OCI-LY1 (cell line): ENCODE data around the gene CHAF1A.

Experiments
- H2AFZ ChIP-seq: fragments of 200-600 bp; sonication (generic), shearing (Covaris generic); 2 replicates; pipeline ENCODE4 v1.6.0; 2014; ENCODE audit warnings: antibody characterized with exemption, mild to moderate bottlenecking, low read length
- H3F3A ChIP-seq: fragments of 200-600 bp; sonication (generic), shearing (Covaris generic); 2 replicates; pipeline ENCODE4 v1.6.0; 2014; ENCODE audit warnings: mild to moderate bottlenecking, antibody characterized with exemption, low read length, moderate library complexity; ENCODE audit not compliant: insufficient read depth
- H3K27ac ChIP-seq: fragments of 200-600 bp; sonication (generic); 2 replicates; pipeline ENCODE4 v1.5.1; 2014; ENCODE audit warnings: low read length, mixed run types, mild to moderate bottlenecking, low read depth; ENCODE audit not compliant: poor library complexity, severe bottlenecking
- H3K27me3 ChIP-seq: fragments of 200-600 bp; sonication (generic); 2 replicates; pipeline ENCODE4 v1.6.0; 2014; ENCODE audit warnings: antibody characterized with exemption, mild to moderate bottlenecking, low read length, moderate library complexity; ENCODE audit not compliant: insufficient read depth
- H3K36me3 ChIP-seq: fragments of 200-600 bp; sonication (generic); 2 replicates; pipeline ENCODE4 v1.6.1; 2014; ENCODE audit warnings: mild to moderate bottlenecking, antibody characterized with exemption, low read length, moderate library complexity, mixed read lengths; ENCODE audit not compliant: insufficient read depth
- H3K4me1 ChIP-seq: fragments of 200-600 bp; sonication (generic); 2 replicates; pipeline ENCODE4 v1.5.1; 2014; ENCODE audit warnings: mild to moderate bottlenecking, low read length, moderate library complexity; ENCODE audit not compliant: insufficient read depth, severe bottlenecking
- H3K4me2 ChIP-seq: fragments of 200-600 bp; sonication (generic), shearing (Covaris generic); 2 replicates; pipeline ENCODE4 v1.6.1; 2014; ENCODE audit warnings: low read length
- H3K4me3 ChIP-seq: fragments of 200-600 bp; sonication (generic); 2 replicates; pipeline ENCODE4 v1.5.1; 2014; ENCODE audit warnings: low read length, low read depth, mild to moderate bottlenecking, mixed read lengths; ENCODE audit not compliant: poor library complexity, severe bottlenecking
- H3K79me2 ChIP-seq: fragments of 200-600 bp; shearing (Covaris generic); 2 replicates; pipeline ENCODE4 v1.6.1; 2016; ENCODE audit warnings: mixed run types, low read length, mixed read lengths; ENCODE audit not compliant: insufficient read depth
- H3K9ac ChIP-seq: fragments of 200-600 bp; sonication (generic), shearing (Covaris generic); 2 replicates; pipeline ENCODE4 v1.6.1; 2014; ENCODE audit warnings: mild to moderate bottlenecking, low read length, mixed read lengths
- H3K9me2 ChIP-seq: fragments of 200-600 bp; sonication (generic), shearing (Covaris generic); 2 replicates; pipeline ENCODE4 v1.6.1; 2014; ENCODE audit warnings: low read depth, mild to moderate bottlenecking, low read length, mixed read lengths
- H3K9me3 ChIP-seq: fragments of 200-600 bp; shearing (Covaris generic); 2 replicates; pipeline ENCODE4 v1.6.1; 2014; ENCODE audit warnings: low read length, mixed read lengths
- H4K20me1 ChIP-seq: fragments of 200-600 bp; sonication (generic), shearing (Covaris generic); 2 replicates; pipeline ENCODE4 v1.6.0; 2016; ENCODE audit warnings: mild to moderate bottlenecking, low read length; ENCODE audit not compliant: insufficient read depth
- CTCF ChIP-seq: fragments of 200-600 bp; sonication (generic), shearing (Covaris generic); IDR thresholded peaks from 2 replicates; pipeline ENCODE4 v1.5.1; 2017; ENCODE audit warnings: mild to moderate bottlenecking, antibody characterized with exemption, low read length, moderate library complexity, mixed read lengths
- EZH2 ChIP-seq: fragments of 200-600 bp; sonication (generic), shearing (Covaris generic); IDR thresholded peaks from 2 replicates; pipeline ENCODE4 v1.8.0; 2017; ENCODE audit warnings: borderline replicate concordance, mixed run types, mild to moderate bottlenecking, antibody characterized with exemption, low read length, moderate library complexity, mixed read lengths

CHAF1A gene

DNA sequence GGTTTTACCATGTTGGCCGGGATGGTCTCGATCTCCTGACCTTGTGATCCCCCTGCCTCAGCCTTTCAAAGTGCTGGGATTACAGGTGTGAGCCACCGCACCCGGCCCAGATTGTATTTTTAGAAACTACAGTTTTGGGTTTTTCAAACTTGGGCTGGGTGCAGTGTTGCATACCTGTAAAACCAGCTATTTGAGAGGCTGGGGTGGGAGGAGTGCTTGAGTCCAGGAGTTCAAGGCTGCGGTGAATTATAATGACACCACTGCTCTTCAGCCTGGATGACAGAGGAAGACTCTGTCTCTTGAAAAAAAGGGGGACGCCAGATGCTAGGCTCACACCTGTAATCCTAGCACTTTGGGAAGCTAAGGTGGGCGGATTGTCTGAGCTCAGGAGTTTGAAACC is 4.2 kb downstream of the CHAF1A start:
- peaks cover 48% of the 10 kb centered on the region for H3K79me2 ChIP-seq
- H3K36me3 ChIP-seq = peaks cover 66% of the 10 kb centered on the region
- H4K20me1 ChIP-seq = no peaks in the 10 kb centered on the region

DNA sequence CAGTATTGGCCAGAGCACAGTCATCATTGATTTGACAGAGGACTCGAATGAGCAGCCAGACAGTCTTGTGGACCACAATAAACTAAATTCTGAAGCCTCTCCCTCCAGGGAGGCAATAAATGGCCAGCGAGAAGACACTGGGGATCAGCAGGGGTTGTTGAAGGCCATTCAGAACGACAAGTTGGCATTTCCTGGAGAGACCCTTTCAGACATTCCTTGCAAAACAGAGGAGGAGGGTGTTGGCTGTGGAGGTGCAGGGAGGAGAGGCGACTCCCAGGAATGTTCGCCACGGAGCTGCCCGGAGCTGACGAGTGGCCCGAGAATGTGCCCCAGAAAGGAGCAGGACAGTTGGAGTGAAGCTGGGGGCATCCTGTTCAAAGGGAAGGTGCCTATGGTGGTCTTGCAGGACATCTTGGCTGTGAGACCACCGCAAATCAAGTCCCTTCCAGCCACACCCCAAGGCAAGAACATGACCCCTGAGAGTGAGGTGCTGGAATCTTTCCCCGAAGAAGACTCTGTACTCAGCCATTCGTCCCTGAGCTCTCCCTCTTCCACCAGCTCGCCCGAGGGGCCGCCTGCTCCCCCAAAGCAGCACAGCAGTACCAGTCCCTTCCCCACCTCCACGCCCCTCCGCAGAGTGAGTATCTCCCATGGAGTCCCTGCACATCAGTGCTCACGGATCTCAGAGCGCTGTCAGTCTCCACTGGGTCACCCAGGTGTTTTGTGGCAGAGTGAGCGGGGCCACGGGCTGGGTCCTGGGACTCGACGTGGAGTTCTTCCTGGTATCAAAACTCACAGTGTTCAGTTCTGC is 6.9 kb downstream of the CHAF1A start:
- H3K27ac ChIP-seq = no peak overlapping the region
- H3K4me1 ChIP-seq = peaks cover 17% of the 10 kb centered on the region
- no peaks in the 10 kb centered on the region for H4K20me1 ChIP-seq
- no peak overlapping the region for H3K4me2 ChIP-seq
- H3K9me3 ChIP-seq = no peaks in the 10 kb centered on the region
- no peaks in the 10 kb centered on the region for H3F3A ChIP-seq
- peaks cover 85% of the 10 kb centered on the region for H3K36me3 ChIP-seq
- H3K27me3 ChIP-seq = no peaks in the 10 kb centered on the region
- peaks cover 51% of the 10 kb centered on the region for H3K79me2 ChIP-seq
- TF ChIP-seq EZH2 (no peak), CTCF (no peak)
- H3K4me3 ChIP-seq = no peak overlapping the region
- no peak overlapping the region for H2AFZ ChIP-seq
- H3K9me2 ChIP-seq = no peaks in the 10 kb centered on the region
- no peak overlapping the region for H3K9ac ChIP-seq

More for the DNA sequence above, 4.2 kb downstream of the CHAF1A start:
- TF ChIP-seq CTCF = no peak
- TF ChIP-seq EZH2 = no peak
- H3K9ac ChIP-seq = no peak overlapping the region
- H3K9me3 ChIP-seq = no peaks in the 10 kb centered on the region
- no peak overlapping the region for H3K27ac ChIP-seq
- H3K4me3 ChIP-seq = no peak overlapping the region
- H3F3A ChIP-seq = no peaks in the 10 kb centered on the region
- H3K4me1 ChIP-seq = peaks cover 33% of the 10 kb centered on the region
- H2AFZ ChIP-seq = no peak overlapping the region
- H3K9me2 ChIP-seq = no peaks in the 10 kb centered on the region
- no peaks in the 10 kb centered on the region for H3K27me3 ChIP-seq
- H3K4me2 ChIP-seq = no peak overlapping the region

GRCh38 chr19:4413588-4413987 is 11.1 kb downstream of the CHAF1A start:
- H2AFZ ChIP-seq = no peak overlapping the region
- H3K27me3 ChIP-seq = no peaks in the 10 kb centered on the region
- no peaks in the 10 kb centered on the region for H3F3A ChIP-seq
- no peaks in the 10 kb centered on the region for H4K20me1 ChIP-seq
- no peaks in the 10 kb centered on the region for H3K4me1 ChIP-seq
- H3K4me3 ChIP-seq = no peak overlapping the region
- H3K36me3 ChIP-seq = peaks cover 93% of the 10 kb centered on the region
- no peak overlapping the region for H3K4me2 ChIP-seq
- no peaks in the 10 kb centered on the region for H3K9me3 ChIP-seq
- H3K27ac ChIP-seq = no peak overlapping the region
- H3K79me2 ChIP-seq = peaks cover 37% of the 10 kb centered on the region
- H3K9me2 ChIP-seq = no peaks in the 10 kb centered on the region
- no peak overlapping the region for H3K9ac ChIP-seq
- TF ChIP-seq CTCF = no peak
- TF ChIP-seq EZH2 = no peak
